Bronchial epithelial cell (primary cell): ENCODE data around the gene CORO2B. TPM values are rescaled to one million over a fixed set of nuclear protein-coding genes. Genes with fewer than 3 reads are reported as not detected.

ENCODE experiments used
- DNase-seq: peaks from one replicate; pipeline ENCODE4 v3.0.0-alpha.2; 2010; ENCODE audit warnings: low read depth
- FAIRE-seq: peaks from 2 replicates; lab custom pipeline; 2011; peaks lifted over from hg19 to GRCh38; lab: Jason Lieb, UNC
- H3K27me3 ChIP-seq: 2 replicates; pipeline ENCODE4 v1.5.1; 2011; ENCODE audit warnings: low read length; ENCODE audit not compliant: control insufficient read depth, insufficient read depth
- H3K36me3 ChIP-seq: 2 replicates; pipeline ENCODE4 v1.5.1; 2011; ENCODE audit warnings: low read length; ENCODE audit not compliant: control insufficient read depth, insufficient read depth
- H3K4me3 ChIP-seq: 2 replicates; pipeline ENCODE4 v1.5.1; 2011; ENCODE audit warnings: mild to moderate bottlenecking, low read depth, low read length, control low read depth
- CTCF ChIP-seq: IDR thresholded peaks from 2 replicates; pipeline ENCODE4 v1.5.1; 2011; ENCODE audit warnings: mild to moderate bottlenecking, moderate library complexity, low read length, control low read depth, inconsistent platforms; ENCODE audit not compliant: insufficient read depth, severe bottlenecking
- total RNA-seq: library from RNA; depleted of rRNA; stranded (reverse); fragments of >200 nt; gene quantifications from 2 replicates; pipeline ENCODE4 v1.2.1, GENCODE V29; 2014

CORO2B gene
- total RNA-seq, 1 donor from 2014 or later: under 0.01 TPM

- DNase-seq: no peak
- Histone ChIP-seq H3K27me3 (no peaks in the 10 kb centered on the region), H3K4me3 (no peak overlapping the region), H3K36me3 (no peaks in the 10 kb centered on the region)
- TF ChIP-seq CTCF: no peak
- FAIRE-seq: no peak
Observed at GRCh38 chr15:68623301-68623892, 44.6 kb downstream of the CORO2B start.

GRCh38 chr15:68625853-68626252 is 47.1 kb downstream of the CORO2B start:
- no peaks in the 10 kb centered on the region for H3K27me3 ChIP-seq
- H3K36me3 ChIP-seq: no peaks in the 10 kb centered on the region
- FAIRE-seq: no peak

GRCh38 chr15:68626283-68626682 is 47.5 kb downstream of the CORO2B start:
- no peak for DNase-seq
- H3K27me3 ChIP-seq: no peaks in the 10 kb centered on the region
- TF ChIP-seq CTCF: no peak
- no peak for FAIRE-seq
- H3K36me3 ChIP-seq: no peaks in the 10 kb centered on the region
- no peak overlapping the region for H3K4me3 ChIP-seq

More at GRCh38 chr15:68625853-68626252, 47.1 kb downstream of the CORO2B start:
- no peak overlapping the region for H3K4me3 ChIP-seq
- no peak for TF ChIP-seq CTCF
- no peak for DNase-seq

- H3K4me3 ChIP-seq: no peak overlapping the region
- TF ChIP-seq CTCF: no peak
- H3K36me3 ChIP-seq: no peaks in the 10 kb centered on the region
- DNase-seq (peak; percentile 74), FAIRE-seq (no peak)
- H3K27me3 ChIP-seq: no peaks in the 10 kb centered on the region
Observed at GRCh38 chr15:68626739-68627138, 47.9 kb downstream of the CORO2B start.

- H3K4me3 ChIP-seq: no peak overlapping the region
- no peak for DNase-seq
- FAIRE-seq: peak; percentile 28
- H3K27me3 ChIP-seq: no peaks in the 10 kb centered on the region
- H3K36me3 ChIP-seq: no peaks in the 10 kb centered on the region
- no peak for TF ChIP-seq CTCF
Observed at GRCh38 chr15:68627476-68627875, 48.7 kb downstream of the CORO2B start.

- Histone ChIP-seq H3K36me3 (no peaks in the 10 kb centered on the region), H3K4me3 (no peak overlapping the region), H3K27me3 (no peaks in the 10 kb centered on the region)
- no peak for TF ChIP-seq CTCF
- FAIRE-seq (no peak), DNase-seq (no peak)
Observed at GRCh38 chr15:68627995-68628394, 49.2 kb downstream of the CORO2B start.
